Common myeloid progenitor, CD34-positive (primary cell): ENCODE data around the gene PGLYRP1.

Experiments
- CTCF ChIA-PET: fragments of 350-600 bp; sonication (Branson Sonifier 250); formaldehyde crosslinking; loops from one replicate; lab custom pipeline; 2021; ENCODE audit warnings: antibody characterized with exemption; lab: Charles Lee
- POLR2A ChIA-PET: fragments of 350-600 bp; sonication (Branson Sonifier 250); formaldehyde crosslinking; loops from one replicate; lab custom pipeline; 2021; ENCODE audit warnings: antibody characterized with exemption; lab: Charles Lee
- DNase-seq, 3 donors: peaks; one replicate each; pipeline versions ENCODE4 v3.0.0 to v3.0.0-alpha.2; 2013
- H3K27ac ChIP-seq, 2 experiments: 1 replicate in 1 of 2; 2 replicates in 1 of 2; pipeline ENCODE4 v1.7.0; 2013; ENCODE audit warnings: inconsistent platforms in 2 of 2, low read length in 2 of 2, mild to moderate bottlenecking in 2 of 2, low read depth in 1 of 2, moderate library complexity in 1 of 2; ENCODE audit not compliant: severe bottlenecking in 2 of 2, insufficient read depth in 1 of 2, poor library complexity in 1 of 2
- H3K27me3 ChIP-seq, 5 experiments: replicated peaks in 2 of 5; 1 replicate in 3 of 5; 2 replicates in 2 of 5; pipeline versions ENCODE4 v1.6.1 to v1.7.0; 2013; ENCODE audit warnings: low read length in 4 of 5, mild to moderate bottlenecking in 2 of 5, moderate library complexity in 2 of 5, inconsistent platforms in 1 of 5; ENCODE audit not compliant: insufficient read depth in 5 of 5, control insufficient read depth in 4 of 5
- H3K36me3 ChIP-seq, 4 experiments: 1 replicate in 2 of 4; 2 replicates in 2 of 4; pipeline versions ENCODE4 v1.6.1 to v1.7.0; 2013; ENCODE audit warnings: low read length in 3 of 4, control low read depth in 1 of 4, mild to moderate bottlenecking in 1 of 4; ENCODE audit not compliant: control insufficient read depth in 4 of 4, insufficient read depth in 4 of 4
- H3K4me1 ChIP-seq, 4 experiments: 1 replicate in 3 of 4; 2 replicates in 1 of 4; pipeline versions ENCODE4 v1.6.1 to v1.7.1; 2013; ENCODE audit warnings: low read length in 3 of 4, mild to moderate bottlenecking in 3 of 4, control low read depth in 1 of 4, inconsistent platforms in 1 of 4, moderate library complexity in 1 of 4; ENCODE audit not compliant: control insufficient read depth in 4 of 4, insufficient read depth in 4 of 4; ENCODE audit errors: control extremely low read depth in 1 of 4
- H3K4me3 ChIP-seq, 7 experiments: 1 replicate in 4 of 7; 2 replicates in 3 of 7; pipeline versions ENCODE4 v1.5.1 to v1.7.0; 2013; ENCODE audit warnings: mild to moderate bottlenecking in 7 of 7, low read length in 6 of 7, moderate library complexity in 6 of 7, inconsistent platforms in 2 of 7, low read depth in 2 of 7, control low read depth in 1 of 7; ENCODE audit not compliant: insufficient read depth in 4 of 7, control insufficient read depth in 1 of 7; ENCODE audit errors: extremely low read depth in 1 of 7
- H3K9me3 ChIP-seq, 5 experiments: 1 replicate in 4 of 5; 2 replicates in 1 of 5; pipeline versions ENCODE4 v1.6.1 to v1.7.1; 2013; ENCODE audit warnings: low read length in 4 of 5, mild to moderate bottlenecking in 2 of 5, inconsistent platforms in 1 of 5, low read depth in 1 of 5, moderate library complexity in 1 of 5; ENCODE audit not compliant: control insufficient read depth in 4 of 5, insufficient read depth in 2 of 5; ENCODE audit errors: control extremely low read depth in 1 of 5
- WGBS: methylation state at CpG from one replicate; pipeline ENCODE4 v1.1.5; 2013; ENCODE audit not compliant: insufficient coverage; 5-methylcytosine and 5-hydroxymethylcytosine counted together

PGLYRP1 gene

GRCh38 chr19:45996933-45997332 is 25.9 kb downstream of the PGLYRP1 start:
- Histone ChIP-seq H3K27ac (no peak overlapping the region), H3K27me3 (peaks cover 0 to 28% (median 6%) of the 10 kb centered on the region in 5 experiments), H3K9me3 (no peaks in the 10 kb centered on the region), H3K4me3 (no peak overlapping the region), H3K36me3 (peaks cover 0 to 7% (median 0%) of the 10 kb centered on the region in 4 experiments), H3K4me1 (peaks cover 6 to 26% (median 19%) of the 10 kb centered on the region in 4 experiments)
- no peak for DNase-seq
- ChIA-PET POLR2A (no interaction called here), CTCF (interaction anchor here (1.2 kb wide), 1 partner anchor 22 kb away, joined by 3 read pairs; no protein-coding TSS in a partner anchor)
- WGBS = 98% methylated on average over 8 of the region's 8 CpGs

- CTCF ChIA-PET = interaction anchor here (0.6 to 1.2 kb wide), 3 partner anchors 10 to 298 kb away, joined by 3 to 4 read pairs (median 3); no protein-coding TSS in a partner anchor
Measured at GRCh38 chr19:45995715-45996385, 27.0 kb downstream of the PGLYRP1 start.

GRCh38 chr19:45994998-45995714 is 27.7 kb downstream of the PGLYRP1 start, which contains the start of gene CCDC61:
TSS of gene CCDC61 (plus strand) at chr19:45995467. CDS start at chr19:46003019, 7,552 bp downstream.
- peak within 1 kb of the TSS in 1 of 2 experiments; percentile 82 for H3K27ac ChIP-seq
- POLR2A ChIA-PET = no interaction called here
- H3K27me3 ChIP-seq = peaks cover 0 to 13% (median 6%) of the 10 kb centered on the region in 5 experiments
- no peaks in the 10 kb centered on the region for H3K9me3 ChIP-seq
- peak; percentile 99 to 100 (median 99) for DNase-seq
- CTCF ChIA-PET = interaction anchor here (1.2 kb wide), 1 partner anchor 11 kb away, joined by 3 read pairs; no protein-coding TSS in a partner anchor
- 0% methylated on average over 23 of the region's 34 CpGs for WGBS
- peaks cover 0 to 7% (median 0%) of the 10 kb centered on the region in 4 experiments for H3K36me3 ChIP-seq
- H3K4me1 ChIP-seq = peaks cover 6 to 19% (median 12%) of the 10 kb centered on the region in 4 experiments
- H3K4me3 ChIP-seq = peak within 1 kb of the TSS; percentile 75 to 88 (median 80)

More at GRCh38 chr19:45995715-45996385, 27.0 kb downstream of the PGLYRP1 start:
- Histone ChIP-seq H3K4me3 (peak overlapping the region; percentile 75 to 88 (median 80)), H3K9me3 (no peaks in the 10 kb centered on the region), H3K36me3 (peaks cover 0 to 7% (median 0%) of the 10 kb centered on the region in 4 experiments), H3K27ac (peak overlapping the region in 1 of 2 experiments; percentile 82), H3K4me1 (peaks cover 6 to 26% (median 18%) of the 10 kb centered on the region in 4 experiments), H3K27me3 (peaks cover 0 to 20% (median 6%) of the 10 kb centered on the region in 5 experiments)
- no peak for DNase-seq
- POLR2A ChIA-PET = no interaction called here
- 17% methylated on average over 12 of the region's 13 CpGs for WGBS

- Histone ChIP-seq H3K9me3 (no peaks in the 10 kb centered on the region), H3K27me3 (peaks cover 0 to 12% (median 3%) of the 10 kb centered on the region in 5 experiments), H3K4me3 (peak overlapping the region in 6 of 7 experiments; percentile 20 to 87 (median 71)), H3K36me3 (peaks cover 0 to 7% (median 0%) of the 10 kb centered on the region in 4 experiments), H3K27ac (no peak overlapping the region), H3K4me1 (peaks cover 5 to 15% (median 10%) of the 10 kb centered on the region in 4 experiments)
- WGBS = 0% methylated on average over 3 of the region's 8 CpGs
- ChIA-PET POLR2A (no interaction called here), CTCF (interaction anchor here (0.9 to 1.0 kb wide), 2 partner anchors 11 to 15 kb away, joined by 3 read pairs; no protein-coding TSS in a partner anchor)
- no peak for DNase-seq
Measured at GRCh38 chr19:45994456-45994997, 28.3 kb downstream of the PGLYRP1 start.

- WGBS = 92% methylated on average over 10 of the region's 12 CpGs
- ChIA-PET CTCF (no interaction called here), POLR2A (no interaction called here)
- no peaks in the 10 kb centered on the region for H3K9me3 ChIP-seq
- no peak overlapping the region for H3K27ac ChIP-seq
- no peak for DNase-seq
- peaks cover 0 to 6% (median 4%) of the 10 kb centered on the region in 4 experiments for H3K4me1 ChIP-seq
- H3K4me3 ChIP-seq = no peak overlapping the region
- no peaks in the 10 kb centered on the region for H3K36me3 ChIP-seq
- peaks cover 0 to 11% (median 5%) of the 10 kb centered on the region in 5 experiments for H3K27me3 ChIP-seq
Measured at GRCh38 chr19:45990113-45990728, 32.6 kb downstream of the PGLYRP1 start.

GRCh38 chr19:45985321-45985720 is 37.5 kb downstream of the PGLYRP1 start:
- no peaks in the 10 kb centered on the region for H3K4me1 ChIP-seq
- DNase-seq = no peak
- no peaks in the 10 kb centered on the region for H3K36me3 ChIP-seq
- peaks cover 0 to 25% (median 8%) of the 10 kb centered on the region in 5 experiments for H3K27me3 ChIP-seq
- POLR2A ChIA-PET = interaction anchor here (0.6 kb wide), 1 partner anchor 13 kb away, joined by 4 read pairs; no protein-coding TSS in a partner anchor
- H3K27ac ChIP-seq = no peak overlapping the region
- WGBS = no CpG with 5 or more reads among the region's 7 CpGs
- no peak overlapping the region for H3K4me3 ChIP-seq
- H3K9me3 ChIP-seq = no peaks in the 10 kb centered on the region
- CTCF ChIA-PET = no interaction called here
